Activated gamma-delta T cell treated with Interleukin-2 at 50 U/mL for 16 hours (primary cell): ENCODE data around the gene LRCH3.
"Not testable (repeated sequence)": the region's sequence is repeated elsewhere in the genome, so short reads cannot be mapped to it uniquely, and the experiment has no call there.

ENCODE experiments used
- DNase-seq: peaks from one replicate; pipeline ENCODE4 v3.0.0-alpha.2; 2020

Gene LRCH3

DNA sequence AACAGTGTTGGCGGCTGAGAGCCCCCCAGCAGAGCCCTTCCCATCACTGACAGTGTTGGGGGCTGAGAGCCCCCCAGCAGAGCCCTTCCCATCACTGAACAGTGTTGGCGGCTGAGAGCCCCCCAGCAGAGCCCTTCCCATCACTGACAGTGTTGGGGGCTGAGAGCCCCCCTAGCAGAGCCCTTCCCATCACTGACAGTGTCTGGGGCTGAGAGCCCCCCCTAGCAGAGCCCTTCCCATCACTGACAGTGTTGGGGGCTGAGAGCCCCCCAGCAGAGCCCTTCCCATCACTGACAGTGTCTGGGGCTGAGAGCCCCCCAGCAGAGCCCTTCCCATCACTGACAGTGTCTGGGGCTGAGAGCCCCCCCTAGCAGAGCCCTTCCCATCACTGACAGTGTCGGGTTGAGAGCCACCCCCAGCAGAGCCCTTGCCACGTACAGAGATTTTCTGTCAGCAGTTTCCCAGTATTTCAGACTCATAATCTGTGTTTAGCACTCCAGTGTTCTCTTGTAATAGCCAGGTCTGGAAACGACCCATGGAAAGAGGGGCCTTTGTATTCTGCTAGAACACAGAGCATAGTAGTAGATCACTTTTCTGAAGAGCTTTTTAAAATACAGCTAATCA lies 96.5 kb downstream of the LRCH3 start:
- DNase-seq: not testable (repeated sequence)

DNA sequence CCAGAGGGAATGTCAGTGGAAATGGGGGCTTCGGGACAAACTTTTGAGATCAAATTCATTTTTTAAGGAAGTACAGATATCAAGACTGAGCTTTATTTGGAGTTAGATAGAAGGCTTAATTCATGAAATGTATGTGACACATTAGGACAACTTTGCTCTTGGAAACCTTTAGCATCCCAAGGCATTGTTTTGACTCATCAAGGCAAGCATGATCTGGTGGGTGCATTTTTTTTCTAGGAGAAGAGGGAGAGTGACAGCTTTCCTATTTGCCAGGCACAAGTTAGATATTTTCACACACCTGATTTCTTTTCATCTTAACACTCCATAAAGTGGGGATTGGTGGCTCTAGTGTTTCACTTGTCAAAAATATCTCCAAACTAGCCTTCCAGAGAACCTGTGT lies 97.5 kb downstream of the LRCH3 start:
- no peak for DNase-seq

DNA sequence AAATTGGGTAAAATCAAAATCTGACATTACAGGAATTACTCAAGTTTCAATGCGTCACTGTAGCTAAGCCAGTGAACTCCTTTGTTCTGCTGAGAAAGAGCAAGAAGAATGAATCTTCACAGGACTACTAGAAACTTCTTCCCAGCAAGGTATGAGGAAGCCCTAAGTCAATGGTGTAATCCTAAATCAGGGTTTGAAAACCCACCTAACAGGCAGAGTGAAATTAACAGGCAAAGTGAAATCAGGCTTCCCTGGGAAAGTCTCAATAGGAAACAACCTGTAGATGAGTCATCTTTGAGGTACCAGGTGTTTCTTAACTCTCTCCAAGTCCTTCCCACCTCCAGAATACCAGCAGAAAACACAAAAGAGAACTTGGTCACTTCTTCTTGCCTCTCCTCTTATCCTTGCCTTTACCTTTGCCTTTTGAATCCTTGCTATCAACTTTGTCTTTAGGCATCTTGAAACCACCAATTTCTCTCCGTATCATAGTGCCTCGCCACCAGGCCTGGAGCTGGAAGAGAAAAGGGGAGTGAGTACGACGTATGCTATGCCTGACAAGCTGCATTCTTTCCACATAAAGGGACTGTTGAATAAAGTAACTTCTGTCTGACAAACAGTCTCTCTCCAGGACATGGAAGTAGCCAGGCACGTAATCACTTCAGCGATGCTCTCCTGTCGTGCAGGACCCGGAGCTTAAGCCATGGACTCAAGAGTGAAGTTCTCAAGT lies 98.3 kb downstream of the LRCH3 start:
- DNase-seq: no peak

DNA sequence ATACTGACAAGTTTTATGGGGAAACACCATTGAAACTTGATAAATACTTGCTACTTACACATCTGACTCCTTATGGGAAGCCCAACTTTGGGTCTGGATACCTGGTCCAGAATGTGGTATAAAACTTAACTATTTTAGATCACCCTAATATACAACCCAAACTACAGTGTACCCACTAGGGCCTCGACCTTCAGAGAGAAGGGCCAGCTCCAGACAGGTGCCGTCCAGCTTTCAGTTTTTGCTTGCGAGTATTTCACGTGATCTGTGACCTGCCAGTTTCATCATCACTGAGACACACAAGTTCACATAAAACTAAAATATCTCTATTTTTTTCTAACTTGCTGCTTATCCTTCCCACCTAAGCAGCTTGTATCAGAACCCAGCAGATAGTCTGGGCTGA lies 99.6 kb downstream of the LRCH3 start:
- DNase-seq: no peak

DNA sequence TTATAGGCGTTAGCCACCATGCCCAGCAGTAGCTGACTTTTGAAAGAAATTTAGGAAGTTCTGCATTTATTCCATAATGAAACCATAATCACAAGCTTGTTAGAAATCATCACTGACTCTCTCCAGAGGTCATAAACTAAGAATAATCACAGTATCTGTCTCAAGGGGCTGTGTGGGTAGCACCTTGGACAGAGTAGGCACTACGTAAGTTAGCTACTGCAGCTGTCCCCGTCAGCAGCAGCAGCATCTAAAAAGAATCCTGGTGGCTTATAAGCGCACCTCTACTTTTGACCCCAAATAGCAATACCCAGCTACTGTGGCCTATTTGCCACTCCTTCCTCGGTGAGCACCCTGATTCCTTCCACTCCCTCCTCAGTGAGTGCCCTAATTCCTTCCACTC lies 101.1 kb downstream of the LRCH3 start:
- no peak for DNase-seq

DNA sequence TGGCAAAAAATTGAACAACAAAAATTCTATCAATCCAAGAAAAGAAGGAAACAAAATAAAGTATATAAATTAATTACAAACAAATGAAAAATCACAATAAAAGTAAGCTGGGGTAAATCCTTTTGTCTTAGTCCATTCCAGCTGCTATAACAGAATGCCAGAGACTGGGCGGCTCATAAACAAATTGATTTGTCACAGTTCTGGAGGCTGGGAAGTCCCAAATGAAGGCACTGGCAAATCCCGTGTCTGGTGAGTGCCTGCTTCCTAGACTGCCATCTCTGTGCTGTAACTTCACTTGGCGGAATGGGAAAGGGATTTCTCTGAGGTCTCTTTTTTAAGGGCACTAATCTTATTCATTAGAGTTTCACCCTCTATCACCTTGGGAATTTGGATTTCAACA lies 105.4 kb downstream of the LRCH3 start:
- no peak for DNase-seq

DNA sequence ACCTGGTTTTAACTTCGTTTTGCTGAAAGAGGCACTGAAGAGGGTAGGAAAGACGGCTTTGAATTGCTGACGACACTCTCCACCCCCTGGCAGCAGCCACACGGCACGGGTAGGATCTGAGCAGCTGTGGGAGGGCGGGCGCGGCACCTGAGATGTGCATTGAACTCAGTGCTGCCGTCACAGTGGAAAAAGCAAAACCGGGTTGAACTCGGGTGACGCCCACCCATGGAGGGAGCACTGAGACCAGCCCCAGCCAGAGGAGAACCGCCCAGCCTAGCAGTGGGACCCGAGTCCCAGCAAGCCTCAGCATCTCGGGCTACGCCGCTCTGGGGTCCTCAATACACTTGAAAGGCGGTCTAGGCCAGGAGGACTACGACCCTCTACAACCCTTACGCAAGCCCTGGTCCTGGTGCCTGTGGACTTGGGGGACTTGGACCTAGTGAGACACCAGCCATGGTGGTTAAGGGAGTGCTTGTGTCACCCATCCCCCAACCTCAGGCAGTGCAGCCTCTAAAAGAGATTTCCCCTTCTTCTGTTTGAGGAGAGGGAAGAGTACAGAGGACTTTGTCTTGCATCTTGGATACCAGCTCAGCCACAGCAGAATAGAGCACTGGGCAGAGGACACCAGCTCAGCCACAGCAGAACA lies 108.9 kb downstream of the LRCH3 start:
- no peak for DNase-seq

DNA sequence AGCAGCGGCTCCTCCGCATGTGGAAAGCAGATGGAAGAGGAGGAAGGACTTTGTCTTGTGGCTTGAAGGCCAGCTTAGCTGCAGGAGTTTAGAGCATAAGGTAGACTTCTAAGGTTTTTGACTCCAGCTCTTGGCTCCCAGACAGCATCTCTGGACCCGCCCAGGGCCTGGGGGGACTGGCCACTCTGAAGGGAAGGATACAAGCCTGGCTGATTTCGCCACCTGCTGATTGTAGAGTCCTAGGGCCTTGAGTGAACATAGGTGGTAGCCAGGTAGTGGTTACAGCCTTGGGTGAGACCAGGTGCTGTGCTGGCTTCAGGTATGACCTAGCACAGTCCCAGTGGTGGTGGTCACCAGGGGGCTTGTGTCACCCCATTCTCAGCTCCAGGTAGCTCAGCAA lies 110.6 kb downstream of the LRCH3 start:
- DNase-seq: no peak

DNA sequence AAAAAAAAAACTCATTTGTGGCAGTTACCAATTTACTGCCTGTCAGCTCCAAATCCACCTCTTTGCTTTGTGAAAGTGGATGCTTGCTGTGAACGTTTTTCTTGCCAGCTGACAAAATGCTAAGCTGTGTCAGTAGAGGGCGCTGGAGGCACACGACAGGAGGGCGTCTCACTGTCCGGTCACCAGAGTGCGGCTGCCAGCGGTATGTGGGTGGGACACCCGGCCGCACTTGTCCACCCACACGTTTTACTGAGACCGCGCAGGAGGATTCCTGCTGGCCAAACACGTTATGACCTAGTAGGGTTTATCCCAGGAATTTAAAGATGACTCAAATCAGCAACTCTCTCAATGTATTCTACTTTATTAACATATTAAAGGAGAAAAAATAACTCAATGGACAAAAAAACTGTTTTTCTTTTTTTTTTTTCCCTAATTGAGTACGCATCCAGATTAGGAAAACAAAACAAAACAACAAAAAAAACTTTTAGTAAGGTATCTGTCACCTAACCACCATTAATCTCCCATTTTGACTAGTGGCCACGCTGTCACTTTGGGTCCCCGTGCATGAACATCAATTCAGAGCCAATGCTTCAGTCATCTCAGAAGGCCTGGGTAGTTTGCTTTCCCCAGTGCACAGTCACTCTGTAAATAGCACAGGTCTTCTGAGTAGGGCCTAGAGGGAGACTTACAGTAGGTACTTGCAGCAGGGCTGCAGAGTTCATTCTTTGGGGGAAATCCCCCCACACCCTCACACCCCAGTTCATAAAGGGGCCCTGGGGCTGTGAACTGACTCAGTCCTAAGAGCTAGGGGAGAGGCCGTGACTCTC lies 115.2 kb downstream of the LRCH3 start:
- peak; percentile 77 for DNase-seq

DNA sequence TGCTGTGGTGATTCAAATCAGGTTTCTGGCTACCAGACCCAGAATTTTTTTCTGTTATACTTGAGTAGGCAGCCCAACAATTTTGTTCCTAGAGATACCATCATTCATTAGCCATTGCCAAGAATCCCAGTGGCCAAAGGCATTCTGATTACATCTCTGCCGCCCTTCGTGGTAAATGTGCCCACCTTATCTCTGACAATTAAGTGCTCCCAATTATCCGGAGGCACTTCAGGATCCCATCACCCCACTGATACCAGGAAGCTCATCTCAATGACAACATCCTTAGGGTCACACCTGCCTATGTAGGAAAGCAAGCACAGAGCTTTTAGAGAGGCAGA lies 115.8 kb downstream of the LRCH3 start:
- DNase-seq: no peak

DNA sequence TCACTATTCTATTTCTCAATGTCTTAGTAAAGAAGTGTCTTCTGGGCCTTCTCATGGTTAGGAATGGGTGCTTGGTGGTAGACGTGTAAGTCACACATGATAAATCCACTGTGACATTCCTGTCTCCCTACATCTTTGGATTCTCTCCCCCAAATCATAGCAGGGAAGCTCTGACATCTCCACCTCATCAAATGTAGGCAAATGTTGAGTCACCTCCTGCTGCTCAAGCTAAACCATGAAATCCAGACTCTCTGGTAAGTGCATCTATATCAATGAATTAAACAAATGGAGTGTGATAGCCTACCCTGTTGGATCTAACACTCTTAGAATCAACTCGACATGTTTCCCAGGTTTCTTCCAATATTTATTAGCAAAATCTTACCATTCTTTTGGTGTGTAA lies 116.1 kb downstream of the LRCH3 start:
- DNase-seq: no peak

DNA sequence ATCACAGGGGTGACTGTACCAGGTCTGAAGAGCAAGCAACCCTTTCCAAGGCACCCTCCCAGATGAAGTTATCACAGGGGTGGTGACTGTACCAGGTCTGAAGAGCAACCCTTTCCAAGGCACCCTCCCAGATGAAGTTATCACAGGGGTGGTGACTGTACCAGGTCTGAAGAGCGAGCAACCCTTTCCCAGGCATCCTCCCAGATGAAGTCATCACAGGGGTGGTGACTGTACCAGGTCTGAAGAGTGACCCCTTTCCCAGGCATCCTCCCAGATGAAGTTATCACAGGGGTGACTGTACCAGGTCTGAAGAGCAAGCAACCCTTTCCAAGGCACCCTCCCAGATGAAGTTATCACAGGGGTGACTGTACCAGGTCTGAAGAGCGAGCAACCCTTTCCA lies 117.5 kb downstream of the LRCH3 start:
- DNase-seq: not testable (repeated sequence)

DNA sequence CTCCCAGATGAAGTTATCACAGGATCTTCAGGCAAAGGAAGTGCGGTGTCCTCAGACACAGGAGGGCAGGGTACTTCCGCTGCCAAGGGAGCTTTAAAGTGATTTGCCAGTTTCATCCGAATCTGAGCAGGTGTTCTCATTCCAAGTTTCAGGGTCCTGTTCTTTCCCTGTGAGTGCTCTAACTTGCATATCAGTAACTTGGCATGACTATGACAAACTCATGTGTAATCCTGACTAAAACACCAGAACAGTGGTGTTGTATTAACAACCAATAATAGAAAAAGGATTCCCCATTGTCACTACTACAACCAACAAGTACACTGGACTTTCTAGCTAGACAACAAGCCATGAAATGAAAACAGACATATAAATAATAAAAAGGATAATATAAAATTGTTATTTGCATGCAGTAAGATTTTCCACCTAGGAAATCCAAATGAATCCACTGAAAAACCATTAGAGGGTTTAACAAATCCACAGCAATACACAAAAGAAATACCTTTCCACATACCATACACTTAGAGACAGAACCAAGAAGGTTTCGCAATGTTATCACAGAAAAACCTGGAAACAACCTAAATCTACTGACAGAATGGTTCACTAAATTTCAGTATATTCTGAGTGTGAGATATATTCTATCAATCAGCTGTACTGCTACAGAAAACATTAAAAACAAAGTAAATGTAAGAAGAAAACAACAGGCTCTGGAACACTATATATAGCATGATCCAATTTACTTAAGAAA lies 118.1 kb downstream of the LRCH3 start:
- no peak for DNase-seq

DNA sequence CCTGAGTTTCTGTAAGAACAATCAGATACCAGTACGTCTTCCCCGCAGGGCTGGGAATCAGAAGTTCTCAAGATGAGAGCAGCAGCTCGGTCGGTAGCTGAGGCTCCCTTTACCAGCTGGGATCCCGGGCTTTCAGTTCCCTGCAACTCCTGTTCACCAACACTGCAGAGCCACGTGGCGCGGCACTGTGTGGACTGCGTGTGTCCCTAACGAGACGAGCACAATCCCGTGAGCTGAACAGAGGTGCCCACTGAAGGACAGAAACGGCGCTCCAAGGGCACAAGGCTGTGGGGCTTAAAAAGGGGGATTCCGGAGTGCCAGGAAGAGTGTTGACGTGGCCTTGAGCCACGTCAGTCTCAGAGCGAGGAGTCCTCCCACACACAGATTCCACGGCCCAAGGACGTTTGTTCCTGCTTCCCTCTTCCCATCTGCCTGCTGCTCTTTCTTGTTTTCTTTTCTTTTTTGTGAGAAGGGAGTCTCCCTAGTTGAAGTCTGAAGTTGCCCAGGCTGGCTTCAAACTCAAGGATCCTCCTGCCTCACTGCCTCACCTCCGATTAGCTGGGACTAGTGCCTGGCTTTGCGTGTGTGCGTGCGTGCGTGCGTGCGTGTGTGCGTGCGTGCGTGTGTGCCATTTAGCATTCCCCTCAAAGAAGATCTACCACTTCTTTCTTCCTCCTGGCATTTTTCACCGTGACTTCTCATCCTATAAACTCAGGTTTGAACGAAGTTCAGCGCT lies 121.9 kb downstream of the LRCH3 start:
- no peak for DNase-seq

DNA sequence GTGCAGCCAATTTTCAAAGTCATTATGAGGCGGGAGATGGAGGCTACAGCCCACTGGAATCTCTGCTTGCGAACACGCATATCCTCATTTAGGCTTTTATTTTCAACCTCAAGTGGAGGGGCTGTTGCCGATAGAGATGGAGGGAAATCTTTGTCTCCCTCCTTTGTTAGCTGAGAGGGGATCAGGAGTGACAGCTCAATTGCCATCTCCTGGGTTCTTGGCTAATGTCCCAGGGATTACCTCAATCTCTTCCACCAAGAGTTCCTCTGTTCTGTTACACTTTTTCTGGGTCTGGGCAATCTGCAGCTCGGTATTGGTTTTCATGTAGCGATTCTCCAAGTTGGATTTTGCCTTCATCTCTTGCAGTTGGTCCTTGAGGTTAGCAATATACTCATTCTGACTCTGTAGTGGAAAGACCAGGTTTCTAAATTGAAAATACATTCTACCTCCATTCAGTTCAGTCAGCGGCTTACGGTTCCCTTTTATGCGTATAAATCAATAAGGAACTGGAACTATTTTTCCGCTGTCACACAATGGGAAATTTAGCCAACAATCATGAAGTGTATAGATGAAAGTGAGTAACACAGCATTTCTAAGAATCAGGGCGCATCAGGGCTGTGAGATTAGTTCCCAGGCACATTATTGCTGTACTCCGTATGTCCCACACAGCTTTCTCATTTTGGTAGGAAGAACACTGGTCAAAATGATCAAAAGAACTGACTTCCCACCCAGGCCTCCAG lies 122.8 kb downstream of the LRCH3 start:
- no peak for DNase-seq

DNA sequence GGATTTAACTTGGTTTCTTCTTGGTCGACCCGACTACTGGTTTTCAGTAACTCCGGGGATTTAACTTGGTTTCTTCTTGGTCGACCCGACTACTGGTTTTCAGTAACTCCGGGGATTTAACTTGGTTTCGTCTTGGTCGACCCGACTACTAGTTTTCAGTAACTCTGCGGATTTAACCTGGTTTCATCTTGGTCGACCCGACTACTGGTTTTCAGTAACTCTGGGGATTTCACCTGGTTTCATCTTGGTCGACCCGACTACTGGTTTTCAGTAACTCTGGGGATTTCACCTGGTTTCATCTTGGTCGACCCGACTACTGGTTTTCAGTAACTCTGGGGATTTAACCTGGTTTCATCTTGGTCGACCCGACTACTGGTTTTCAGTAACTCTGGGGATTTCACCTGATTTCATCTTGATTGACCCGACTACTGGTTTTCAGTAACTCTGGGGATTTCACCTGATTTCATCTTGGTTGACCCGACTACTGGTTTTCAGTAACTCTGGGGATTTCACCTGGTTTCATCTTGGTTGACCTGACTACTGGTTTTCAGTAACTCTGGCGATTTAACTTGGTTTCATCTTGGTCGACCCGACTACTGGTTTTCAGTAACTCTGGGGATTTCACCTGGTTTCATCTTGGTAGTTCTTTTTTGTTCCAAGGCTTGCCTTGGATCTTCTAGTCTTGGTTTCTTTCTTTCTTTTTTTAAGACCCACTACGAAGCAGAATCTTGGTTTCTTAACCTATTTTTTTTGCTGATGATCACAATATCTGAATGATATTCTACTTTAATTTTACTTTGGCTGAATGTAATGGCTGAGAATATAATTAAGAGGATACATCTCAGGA lies 130.6 kb downstream of the LRCH3 start:
- DNase-seq: not testable (repeated sequence)

DNA sequence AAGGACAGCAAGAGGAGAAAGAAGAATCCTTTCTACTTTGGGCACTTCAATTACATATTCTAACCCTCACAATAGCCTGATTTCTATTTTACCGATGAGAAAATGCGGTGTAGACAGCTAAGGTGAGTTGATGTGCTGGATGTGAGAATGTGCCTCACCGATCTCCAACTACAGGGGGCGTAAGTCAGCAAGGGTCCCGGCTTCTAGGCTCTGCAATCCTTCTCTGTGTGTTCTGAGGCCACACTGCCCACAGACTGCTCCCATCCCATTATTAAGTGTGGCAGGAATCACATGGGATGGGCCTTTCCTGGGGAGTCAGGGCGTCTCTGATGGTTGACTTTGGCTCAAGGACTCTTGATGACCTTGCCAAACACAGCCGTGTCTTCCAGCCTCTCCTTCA lies 135.4 kb downstream of the LRCH3 start:
- no peak for DNase-seq

DNA sequence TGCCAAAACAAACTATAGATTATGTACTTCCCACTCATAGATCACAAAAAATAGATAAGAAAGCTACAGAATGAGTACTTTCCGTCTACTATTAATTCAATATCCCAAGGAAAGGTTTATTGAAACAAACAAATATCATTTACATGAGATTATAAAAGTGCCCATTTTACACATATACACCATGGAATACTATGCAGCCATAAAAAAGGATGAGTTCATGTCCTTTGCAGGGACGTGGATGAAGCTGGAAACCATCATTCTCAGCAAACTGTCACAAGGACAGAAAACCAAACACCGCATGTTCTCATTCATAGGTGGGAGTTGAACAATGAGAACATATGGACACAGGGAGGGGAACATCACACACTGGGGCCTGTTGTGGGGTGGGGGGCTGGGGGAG lies 136.5 kb downstream of the LRCH3 start:
- not testable (repeated sequence) for DNase-seq

DNA sequence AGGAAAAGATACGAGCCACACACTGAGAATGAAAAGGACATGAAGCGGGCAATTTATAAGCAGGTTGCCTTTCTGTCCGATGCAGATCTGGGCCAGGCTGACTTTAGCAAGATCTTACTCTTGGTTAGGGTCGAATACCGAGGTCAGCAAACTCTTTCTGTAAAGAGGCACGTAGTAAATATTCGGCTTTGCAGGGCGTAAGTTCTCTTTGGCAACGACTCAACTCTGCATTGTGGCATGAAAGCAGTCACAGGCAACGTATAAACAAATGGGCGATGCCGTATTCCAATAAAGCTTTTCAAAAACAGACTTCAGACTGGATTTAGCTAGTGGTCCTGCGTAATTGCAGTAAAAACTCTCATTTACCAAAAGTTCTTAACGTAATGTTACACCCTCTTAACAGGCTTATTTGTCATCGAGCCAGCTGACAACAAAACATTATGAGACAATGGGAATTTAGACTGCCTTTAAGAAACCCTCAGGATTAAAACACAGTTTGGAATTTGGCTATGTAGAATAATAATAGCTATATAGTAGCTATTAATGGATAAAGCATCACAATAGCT lies 145.8 kb downstream of the LRCH3 start:
- DNase-seq: no peak
